HepG2 (cell line): ENCODE results near the gene PCOLCE2. TPM values are rescaled to one million over a fixed set of nuclear protein-coding genes. Genes with fewer than 3 reads are reported as not detected.

Experiments
- ATAC-seq: fragments of 200-7000 bp; cut with Tn5 transposase; 3 replicates; pipeline ENCODE4 v1.9.1; 2020; ENCODE audit warnings: mild to moderate bottlenecking, moderate library complexity
- BruUV-seq: library from RNA; stranded (reverse); fragments of 400-500 nt; replicated peaks from 2 replicates; lab custom pipeline; 2021; lab: Mats Ljungman, UMichigan
- CTCF ChIA-PET: fragments of 300-600 bp; formaldehyde crosslinking; extraction: SDS; loops from one replicate; lab custom pipeline; 2021; ENCODE audit warnings: low total read pairs, inconsistent platforms, low intra/inter-chr PET ratio; lab: Yijun Ruan, JAX
- POLR2A ChIA-PET: fragments of 350-600 bp; sonication (Branson Sonifier 250); formaldehyde crosslinking; loops from one replicate; lab custom pipeline; 2020; ENCODE audit warnings: antibody characterized with exemption, inconsistent platforms; lab: Yijun Ruan, JAX
- DNase-seq: peaks from one replicate; pipeline ENCODE4 v3.0.0-alpha.2; 2015; ENCODE audit warnings: low spot score
- FAIRE-seq: peaks from 3 replicates; lab custom pipeline; 2011; peaks lifted over from hg19 to GRCh38; lab: Jason Lieb, UNC
- H2AFZ ChIP-seq: one replicate; pipeline ENCODE4 v1.6.1; 2011; ENCODE audit warnings: low read length, inconsistent platforms
- H3K27ac ChIP-seq: fragments of 300-600 bp; 3 replicates; pipeline ENCODE4 v1.8.0; 2011; ENCODE audit warnings: mixed run types, mild to moderate bottlenecking, mixed read lengths, low read length, inconsistent platforms; ENCODE audit not compliant: insufficient read depth; ENCODE audit errors: extremely low read length
- H3K27me3 ChIP-seq, 2 experiments: fragments of 200-600 bp in 1 of 2; 2 replicates in 1 of 2; 3 replicates in 1 of 2; pipeline versions ENCODE4 v1.6.0 to v1.8.0; 2011; ENCODE audit warnings: low read length in 2 of 2, mild to moderate bottlenecking in 2 of 2, moderate library complexity in 2 of 2, inconsistent platforms in 1 of 2; ENCODE audit not compliant: insufficient read depth in 2 of 2, control insufficient read depth in 1 of 2
- H3K36me3 ChIP-seq, 2 experiments: fragments of 200-600 bp in 1 of 2; replicated peaks in 1 of 2; 2 replicates in 1 of 2; 3 replicates in 1 of 2; pipeline versions ENCODE4 v1.5.1 to v1.8.0; 2011; ENCODE audit warnings: low read length in 2 of 2, inconsistent platforms in 1 of 2; ENCODE audit not compliant: insufficient read depth in 2 of 2, control insufficient read depth in 1 of 2
- H3K4me1 ChIP-seq: 2 replicates; pipeline ENCODE4 v1.5.1; 2012; ENCODE audit warnings: low read length, inconsistent platforms; ENCODE audit not compliant: insufficient read depth
- H3K4me2 ChIP-seq: 2 replicates; pipeline ENCODE4 v1.6.0; 2011; ENCODE audit warnings: low read depth, low read length, inconsistent platforms
- H3K4me3 ChIP-seq, 3 experiments: fragments of 200-600 bp in 1 of 3; sonication (generic), shearing (Covaris generic) in 1 of 3; replicated peaks in 1 of 3; 2 replicates each; pipeline ENCODE4 v1.5.1; 2011 to 2016; ENCODE audit warnings: low read length in 3 of 3, inconsistent platforms in 2 of 3, low read depth in 2 of 3, mild to moderate bottlenecking in 2 of 3, control low read depth in 1 of 3, mixed read lengths in 1 of 3; ENCODE audit not compliant: insufficient read depth in 1 of 3
- H3K79me2 ChIP-seq: one replicate; pipeline ENCODE4 v1.6.1; 2011; ENCODE audit warnings: low read length, inconsistent platforms; ENCODE audit not compliant: insufficient read depth
- H3K9ac ChIP-seq: 2 replicates; pipeline ENCODE4 v1.6.0; 2011; ENCODE audit warnings: mild to moderate bottlenecking, low read depth, low read length, inconsistent platforms; ENCODE audit not compliant: insufficient read depth
- H3K9me3 ChIP-seq: 2 replicates; pipeline ENCODE4 v1.5.1; 2012; ENCODE audit warnings: mild to moderate bottlenecking, low read length
- H4K20me1 ChIP-seq: 2 replicates; pipeline ENCODE4 v1.6.0; 2011; ENCODE audit warnings: inconsistent platforms, mild to moderate bottlenecking, low read length, moderate library complexity; ENCODE audit not compliant: insufficient read depth
- ARNT2 ChIP-seq: sonication (generic); formaldehyde crosslinking; IDR thresholded peaks from 2 replicates; pipeline ENCODE4 v1.8.0; 2022; ENCODE audit warnings: mild to moderate bottlenecking, low read depth, missing genetic modification reagents, moderate library complexity
- EP300 ChIP-seq, 3 experiments: sonication (generic) in 1 of 3; formaldehyde crosslinking in 1 of 3; IDR thresholded peaks; 2 replicates each; pipeline versions ENCODE4 v1.5.1 to v1.6.1; 2011 to 2020; ENCODE audit warnings: low read depth in 2 of 3, low read length in 2 of 3, borderline replicate concordance in 1 of 3, improper control_type of control experiment in 1 of 3, mild to moderate bottlenecking in 1 of 3, missing genetic modification reagents in 1 of 3, moderate library complexity in 1 of 3
- FOXO1 ChIP-seq: sonication (generic); formaldehyde crosslinking; IDR thresholded peaks from 2 replicates; pipeline ENCODE4 v1.4.0; 2020; ENCODE audit warnings: missing genetic modification reagents
- MZF1 ChIP-seq: sonication (generic); formaldehyde crosslinking; IDR thresholded peaks from 2 replicates; pipeline ENCODE4 v1.8.1; 2023; ENCODE audit warnings: mild to moderate bottlenecking, missing genetic modification reagents, borderline replicate concordance
- PAX8 ChIP-seq: sonication (generic); formaldehyde crosslinking; IDR thresholded peaks from 2 replicates; pipeline ENCODE4 v1.8.0; 2022; ENCODE audit warnings: mild to moderate bottlenecking, missing genetic modification reagents, borderline replicate concordance
- TBL1XR1 ChIP-seq: fragments of 150-350 bp; IDR thresholded peaks from 2 replicates; pipeline ENCODE4 v1.6.1; 2014; ENCODE audit warnings: borderline replicate concordance, low read length; ENCODE audit not compliant: partially characterized antibody
- TEAD2 ChIP-seq: sonication (generic); formaldehyde crosslinking; IDR thresholded peaks from 2 replicates; pipeline ENCODE4 v1.9.0; 2021; ENCODE audit warnings: missing genetic modification reagents
- ZNF138 ChIP-seq: sonication (generic); formaldehyde crosslinking; IDR thresholded peaks from 2 replicates; pipeline ENCODE4 v1.5.0; 2020; ENCODE audit warnings: mild to moderate bottlenecking, low read depth, missing genetic modification reagents
- ZNF232 ChIP-seq: sonication (generic); formaldehyde crosslinking; IDR thresholded peaks from 2 replicates; pipeline ENCODE4 v1.4.0; 2020; ENCODE audit warnings: missing genetic modification reagents, borderline replicate concordance
- ZNF660 ChIP-seq: sonication (generic); formaldehyde crosslinking; IDR thresholded peaks from 2 replicates; pipeline ENCODE4 v1.5.1; 2020; ENCODE audit warnings: mild to moderate bottlenecking, low read depth, missing genetic modification reagents, borderline replicate concordance
- WGBS: methylation state at CpG from one replicate; pipeline ENCODE4 v1.1.6; 2017; ENCODE audit warnings: low lambda C conversion rate; 5-methylcytosine and 5-hydroxymethylcytosine counted together
- in situ Hi-C: cut with HindIII; loops from 2 replicates; pipeline ENCODE4 v1.10.0; 2017; ENCODE audit warnings: low pct_unique_long_range_greater_than_20kb; ENCODE audit not compliant: extremely low pct_ligation_motif_present
- intact Hi-C: fragments of 100-400 bp; cut with micrococcal nuclease; formaldehyde crosslinking; loops from one replicate; pipeline ENCODE4 v1.10.0; 2022; ENCODE audit not compliant: unreplicated experiment
- polyA plus RNA-seq, 8 experiments: library from polyadenylated mRNA; depleted of rRNA in 3 of 8; stranded (reverse) in 7 of 8; unstranded in 1 of 8; fragments of >200 nt; fragmentation: Illumina TruSeq in 4 of 8; extraction: Trizol in 4 of 8; gene quantifications; 2 replicates each; pipeline versions ENCODE4 v1.2.1 to v1.2.3, GENCODE V29; 2011 to 2016; ENCODE audit warnings: low read depth in 4 of 8, missing spikeins in 1 of 8, mixed read lengths in 1 of 8; ENCODE audit not compliant: insufficient read depth in 1 of 8
- total RNA-seq, 5 experiments: library from RNA; depleted of rRNA; stranded (reverse); fragments of >200 nt; fragmentation: Illumina TruSeq; extraction: Trizol; gene quantifications; 2 replicates each; pipeline ENCODE4 v1.2.3, GENCODE V29; 2016; ENCODE audit warnings: low read depth in 1 of 5
- TF ChIP-seq, protein P1 (sequence below): sonication (generic); formaldehyde crosslinking; IDR thresholded peaks from 2 replicates; pipeline ENCODE4 v1.9.0; 2021; ENCODE audit warnings: missing genetic modification reagents, borderline replicate concordance
- TF ChIP-seq, protein P2 (sequence below): sonication (generic); formaldehyde crosslinking; IDR thresholded peaks from 2 replicates; pipeline ENCODE4 v1.5.0; 2020; ENCODE audit warnings: missing genetic modification reagents
- TF ChIP-seq, protein P3 (sequence below): sonication (generic); formaldehyde crosslinking; IDR thresholded peaks from 2 replicates; pipeline ENCODE4 v1.5.0; 2020; ENCODE audit warnings: mild to moderate bottlenecking, missing genetic modification reagents, borderline replicate concordance

PCOLCE2 gene
- total and polyA plus RNA-seq, 2 of the 13 experiments (the other 11 are each of a cell fraction or from before 2014, with no cell fraction given), result 0.71 to 2.0 TPM

DNA sequence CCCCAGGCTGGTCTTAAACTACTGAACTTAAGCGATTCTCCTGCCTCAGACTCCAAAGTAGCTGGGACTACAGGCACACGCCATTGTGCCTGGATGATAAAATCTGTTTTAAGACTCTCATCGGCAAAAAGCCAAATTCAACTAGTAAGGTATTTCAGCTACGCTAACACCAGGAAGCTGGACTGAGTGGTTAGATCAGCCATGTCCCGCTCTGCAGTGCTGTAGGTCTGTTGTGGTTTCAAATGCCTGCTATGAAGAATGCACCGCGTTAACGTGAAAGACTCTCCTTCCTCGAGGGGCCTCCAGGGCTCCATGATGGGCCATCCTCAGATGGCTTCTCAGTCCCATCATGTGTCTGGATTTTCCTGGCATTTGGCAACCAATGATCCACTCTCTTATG is 70.2 kb downstream of the PCOLCE2 start:
- CTCF ChIA-PET, result no interaction called here
- Histone ChIP-seq H3K4me2 (no peak overlapping the region), H3K27me3 (peaks cover 0 to 4% of the 10 kb centered on the region in 2 experiments; a peak in 3 of 5 replicates), H3K4me1 (no peaks in the 10 kb centered on the region), H3K9me3 (no peaks in the 10 kb centered on the region), H3K9ac (no peak overlapping the region), H4K20me1 (no peaks in the 10 kb centered on the region), H3K27ac (no peak overlapping the region), H3K36me3 (no peaks in the 10 kb centered on the region), H2AFZ (no peak overlapping the region), H3K4me3 (no peak overlapping the region), H3K79me2 (no peaks in the 10 kb centered on the region)
- DNase-seq (no peak), FAIRE-seq (no peak), ATAC-seq (no peak)
- 67% methylated on average over 9 of the region's 9 CpGs for WGBS
- in situ Hi-C loops (no loop called here), intact Hi-C loops (no loop called here)
- POLR2A ChIA-PET, result no interaction called here
- no TSS peak for BruUV-seq
- TF ChIP-seq, protein P1, sequence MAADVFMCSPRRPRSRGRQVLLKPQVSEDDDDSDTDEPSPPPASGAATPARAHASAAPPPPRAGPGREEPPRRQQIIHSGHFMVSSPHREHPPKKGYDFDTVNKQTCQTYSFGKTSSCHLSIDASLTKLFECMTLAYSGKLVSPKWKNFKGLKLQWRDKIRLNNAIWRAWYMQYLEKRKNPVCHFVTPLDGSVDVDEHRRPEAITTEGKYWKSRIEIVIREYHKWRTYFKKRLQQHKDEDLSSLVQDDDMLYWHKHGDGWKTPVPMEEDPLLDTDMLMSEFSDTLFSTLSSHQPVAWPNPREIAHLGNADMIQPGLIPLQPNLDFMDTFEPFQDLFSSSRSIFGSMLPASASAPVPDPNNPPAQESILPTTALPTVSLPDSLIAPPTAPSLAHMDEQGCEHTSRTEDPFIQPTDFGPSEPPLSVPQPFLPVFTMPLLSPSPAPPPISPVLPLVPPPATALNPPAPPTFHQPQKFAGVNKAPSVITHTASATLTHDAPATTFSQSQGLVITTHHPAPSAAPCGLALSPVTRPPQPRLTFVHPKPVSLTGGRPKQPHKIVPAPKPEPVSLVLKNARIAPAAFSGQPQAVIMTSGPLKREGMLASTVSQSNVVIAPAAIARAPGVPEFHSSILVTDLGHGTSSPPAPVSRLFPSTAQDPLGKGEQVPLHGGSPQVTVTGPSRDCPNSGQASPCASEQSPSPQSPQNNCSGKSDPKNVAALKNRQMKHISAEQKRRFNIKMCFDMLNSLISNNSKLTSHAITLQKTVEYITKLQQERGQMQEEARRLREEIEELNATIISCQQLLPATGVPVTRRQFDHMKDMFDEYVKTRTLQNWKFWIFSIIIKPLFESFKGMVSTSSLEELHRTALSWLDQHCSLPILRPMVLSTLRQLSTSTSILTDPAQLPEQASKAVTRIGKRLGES (CRISPR knock-in tag), result no peak
- TF ChIP-seq EP300 (IDR thresholded peaks at IDR 0.05; ENCODE audit: low read depth in 2 of 2, low read length in 2 of 2) (no peak), EP300 (CRISPR knock-in tag; IDR thresholded peaks at IDR 0.05; ENCODE audit: borderline replicate concordance) (no peak), FOXO1 (CRISPR knock-in tag) (no peak), ZNF138 (no peak), PAX8 (no peak), ZNF232 (CRISPR knock-in tag) (no peak), ARNT2 (CRISPR knock-in tag) (no peak), TEAD2 (CRISPR knock-in tag) (no peak), MZF1 (no peak), TBL1XR1 (no peak), ZNF660 (CRISPR knock-in tag) (no peak)
- TF ChIP-seq, protein P2, sequence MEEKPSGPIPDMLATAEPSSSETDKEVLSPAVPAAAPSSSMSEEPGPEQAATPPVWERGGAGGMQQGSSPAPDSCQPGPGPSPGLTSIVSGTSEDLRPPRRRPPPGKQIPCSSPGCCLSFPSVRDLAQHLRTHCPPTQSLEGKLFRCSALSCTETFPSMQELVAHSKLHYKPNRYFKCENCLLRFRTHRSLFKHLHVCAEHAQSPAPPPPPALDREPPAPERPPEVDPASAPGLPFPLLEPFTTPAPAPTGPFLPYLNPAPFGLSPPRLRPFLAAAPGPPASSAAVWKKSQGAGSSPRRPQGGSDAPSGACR (CRISPR knock-in tag), result no peak
- TF ChIP-seq, protein P3, sequence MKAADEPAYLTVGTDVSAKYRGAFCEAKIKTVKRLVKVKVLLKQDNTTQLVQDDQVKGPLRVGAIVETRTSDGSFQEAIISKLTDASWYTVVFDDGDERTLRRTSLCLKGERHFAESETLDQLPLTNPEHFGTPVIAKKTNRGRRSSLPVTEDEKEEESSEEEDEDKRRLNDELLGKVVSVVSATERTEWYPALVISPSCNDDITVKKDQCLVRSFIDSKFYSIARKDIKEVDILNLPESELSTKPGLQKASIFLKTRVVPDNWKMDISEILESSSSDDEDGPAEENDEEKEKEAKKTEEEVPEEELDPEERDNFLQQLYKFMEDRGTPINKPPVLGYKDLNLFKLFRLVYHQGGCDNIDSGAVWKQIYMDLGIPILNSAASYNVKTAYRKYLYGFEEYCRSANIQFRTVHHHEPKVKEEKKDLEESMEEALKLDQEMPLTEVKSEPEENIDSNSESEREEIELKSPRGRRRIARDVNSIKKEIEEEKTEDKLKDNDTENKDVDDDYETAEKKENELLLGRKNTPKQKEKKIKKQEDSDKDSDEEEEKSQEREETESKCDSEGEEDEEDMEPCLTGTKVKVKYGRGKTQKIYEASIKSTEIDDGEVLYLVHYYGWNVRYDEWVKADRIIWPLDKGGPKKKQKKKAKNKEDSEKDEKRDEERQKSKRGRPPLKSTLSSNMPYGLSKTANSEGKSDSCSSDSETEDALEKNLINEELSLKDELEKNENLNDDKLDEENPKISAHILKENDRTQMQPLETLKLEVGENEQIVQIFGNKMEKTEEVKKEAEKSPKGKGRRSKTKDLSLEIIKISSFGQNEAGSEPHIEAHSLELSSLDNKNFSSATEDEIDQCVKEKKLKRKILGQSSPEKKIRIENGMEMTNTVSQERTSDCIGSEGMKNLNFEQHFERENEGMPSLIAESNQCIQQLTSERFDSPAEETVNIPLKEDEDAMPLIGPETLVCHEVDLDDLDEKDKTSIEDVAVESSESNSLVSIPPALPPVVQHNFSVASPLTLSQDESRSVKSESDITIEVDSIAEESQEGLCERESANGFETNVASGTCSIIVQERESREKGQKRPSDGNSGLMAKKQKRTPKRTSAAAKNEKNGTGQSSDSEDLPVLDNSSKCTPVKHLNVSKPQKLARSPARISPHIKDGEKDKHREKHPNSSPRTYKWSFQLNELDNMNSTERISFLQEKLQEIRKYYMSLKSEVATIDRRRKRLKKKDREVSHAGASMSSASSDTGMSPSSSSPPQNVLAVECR (CRISPR knock-in tag), result no peak
- TF ChIP-seq, all 625 proteins: peak for 0
